PC-9 (cell line): ENCODE results near the gene DOCK2. TPM values are rescaled to one million over a fixed set of nuclear protein-coding genes. Genes with fewer than 3 reads are reported as not detected.
A peak's percentile ranks its signal among the peaks of the same experiment; 100 is the strongest.
"Not testable (repeated sequence)": the region's sequence is repeated elsewhere in the genome, so short reads cannot be mapped to it uniquely, and the experiment has no call there.

Source experiments
- BruUV-seq: library from RNA; stranded (reverse); fragments of 400-500 nt; replicated peaks from 2 replicates; lab custom pipeline; 2021; lab: Mats Ljungman, UMichigan
- CTCF ChIA-PET: fragments of 300-600 bp; sonication (Branson Sonifier 250); formaldehyde crosslinking; loops from one replicate; lab custom pipeline; 2022; ENCODE audit warnings: antibody characterized with exemption; lab: Charles Lee
- POLR2A ChIA-PET: fragments of 300-600 bp; sonication (Branson Sonifier 250); formaldehyde crosslinking; loops from one replicate; lab custom pipeline; 2022; ENCODE audit warnings: antibody characterized with exemption; ENCODE audit not compliant: unreplicated experiment; lab: Charles Lee
- DNase-seq, 2 experiments: peaks; one replicate each; pipeline versions ENCODE4 v3.0.0 to v3.0.0-alpha.2; 2015 to 2022; ENCODE audit warnings: mixed read lengths in 1 of 2
- H2AFZ ChIP-seq: fragments of 200-600 bp; sonication (generic); 2 replicates; pipeline ENCODE4 v1.8.1; 2017; ENCODE audit warnings: antibody characterized with exemption
- H3F3A ChIP-seq: fragments of 200-600 bp; sonication (generic); 2 replicates; pipeline ENCODE4 v1.8.1; 2017; ENCODE audit warnings: antibody characterized with exemption, mild to moderate bottlenecking, low read depth; ENCODE audit not compliant: insufficient read depth
- H3K27ac ChIP-seq: fragments of 200-600 bp; sonication (generic); 2 replicates; pipeline ENCODE4 v1.6.1; 2016; ENCODE audit warnings: mixed run types
- H3K27me3 ChIP-seq: fragments of 200-600 bp; sonication (generic); 2 replicates; pipeline ENCODE4 v1.6.1; 2016; ENCODE audit warnings: low read depth, mixed run types; ENCODE audit not compliant: insufficient read depth
- H3K36me3 ChIP-seq: fragments of 200-600 bp; sonication (generic); 2 replicates; pipeline ENCODE4 v1.6.1; 2016; ENCODE audit warnings: low read depth, mixed run types
- H3K4me1 ChIP-seq: fragments of 200-600 bp; sonication (generic); replicated peaks from 2 replicates; pipeline ENCODE4 v1.6.1; 2016; ENCODE audit warnings: mixed run types; ENCODE audit not compliant: insufficient read depth
- H3K4me2 ChIP-seq: fragments of 200-600 bp; sonication (generic); 2 replicates; pipeline ENCODE4 v1.6.1; 2017; ENCODE audit warnings: mixed run types
- H3K4me3 ChIP-seq: fragments of 200-600 bp; sonication (generic); 2 replicates; pipeline ENCODE4 v1.6.1; 2016; ENCODE audit warnings: mixed run types
- H3K79me2 ChIP-seq: fragments of 200-600 bp; sonication (generic); 2 replicates; pipeline ENCODE4 v1.6.1; 2017; ENCODE audit warnings: low read depth, mixed run types
- H3K9me2 ChIP-seq: fragments of 200-600 bp; sonication (generic); 2 replicates; pipeline ENCODE4 v1.8.1; 2017; ENCODE audit warnings: mild to moderate bottlenecking; ENCODE audit not compliant: insufficient read depth
- H3K9me3 ChIP-seq: fragments of 200-600 bp; sonication (generic); 2 replicates; pipeline ENCODE4 v1.8.1; 2016; ENCODE audit warnings: low read depth; ENCODE audit not compliant: insufficient read depth
- H4K20me1 ChIP-seq: fragments of 200-600 bp; sonication (generic); 2 replicates; pipeline ENCODE4 v1.8.1; 2017; ENCODE audit not compliant: insufficient read depth
- EZH2 ChIP-seq: fragments of 200-600 bp; sonication (generic); IDR thresholded peaks from 2 replicates; pipeline ENCODE4 v1.8.0; 2017; ENCODE audit warnings: antibody characterized with exemption, low read depth
- intact Hi-C: fragments of 100-400 bp; cut with micrococcal nuclease; formaldehyde crosslinking; loops from one replicate; pipeline ENCODE4 v1.10.0; 2022; ENCODE audit not compliant: unreplicated experiment
- total RNA-seq: library from RNA; stranded (reverse); gene quantifications from 2 replicates; pipeline ENCODE4 v1.2.3, GENCODE V29; 2021
- TF ChIP-seq, protein P1 (sequence below): fragments of 200-600 bp; sonication (generic); conservative IDR thresholded peaks from 2 replicates; pipeline ENCODE4 v1.6.1; 2017; ENCODE audit warnings: mixed run types, antibody characterized with exemption, mild to moderate bottlenecking, moderate library complexity

Gene DOCK2
- total RNA-seq, 1 experiment from 2014 or later: 0.41 TPM

DNA sequence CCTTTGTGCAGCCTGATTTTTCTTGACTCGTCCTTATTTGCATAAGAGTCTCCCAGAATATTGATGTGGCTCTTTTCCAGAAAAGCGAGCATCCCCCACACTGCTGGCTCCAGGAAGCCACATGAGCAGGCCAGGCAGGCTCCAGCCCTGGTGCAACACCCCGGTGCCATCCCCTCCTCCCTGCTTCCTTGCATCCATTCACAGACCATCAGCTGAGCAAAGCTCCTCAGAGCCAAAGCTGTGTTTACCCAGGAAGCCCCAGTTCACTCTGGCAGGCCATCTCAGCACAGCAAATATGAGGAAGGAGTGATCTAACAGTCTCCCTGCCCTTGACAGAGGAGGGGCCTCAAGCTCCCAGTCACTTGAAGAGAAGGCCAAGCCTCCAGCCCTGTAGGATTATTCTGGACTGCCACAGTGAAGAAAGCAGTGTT, 308.8 kb downstream of the DOCK2 start:
- peaks cover 7% of the 10 kb centered on the region; the same call in 1 of the 2 replicates for H3F3A ChIP-seq
- BruUV-seq: no TSS peak
- H3K4me3 ChIP-seq: no peak overlapping the region
- H3K36me3 ChIP-seq: no peaks in the 10 kb centered on the region
- H4K20me1 ChIP-seq: no peaks in the 10 kb centered on the region
- intact Hi-C loops: no loop called here
- peaks cover 18% of the 10 kb centered on the region for H3K4me1 ChIP-seq
- H3K4me2 ChIP-seq: peak overlapping the region; percentile 33
- TF ChIP-seq, protein P1, sequence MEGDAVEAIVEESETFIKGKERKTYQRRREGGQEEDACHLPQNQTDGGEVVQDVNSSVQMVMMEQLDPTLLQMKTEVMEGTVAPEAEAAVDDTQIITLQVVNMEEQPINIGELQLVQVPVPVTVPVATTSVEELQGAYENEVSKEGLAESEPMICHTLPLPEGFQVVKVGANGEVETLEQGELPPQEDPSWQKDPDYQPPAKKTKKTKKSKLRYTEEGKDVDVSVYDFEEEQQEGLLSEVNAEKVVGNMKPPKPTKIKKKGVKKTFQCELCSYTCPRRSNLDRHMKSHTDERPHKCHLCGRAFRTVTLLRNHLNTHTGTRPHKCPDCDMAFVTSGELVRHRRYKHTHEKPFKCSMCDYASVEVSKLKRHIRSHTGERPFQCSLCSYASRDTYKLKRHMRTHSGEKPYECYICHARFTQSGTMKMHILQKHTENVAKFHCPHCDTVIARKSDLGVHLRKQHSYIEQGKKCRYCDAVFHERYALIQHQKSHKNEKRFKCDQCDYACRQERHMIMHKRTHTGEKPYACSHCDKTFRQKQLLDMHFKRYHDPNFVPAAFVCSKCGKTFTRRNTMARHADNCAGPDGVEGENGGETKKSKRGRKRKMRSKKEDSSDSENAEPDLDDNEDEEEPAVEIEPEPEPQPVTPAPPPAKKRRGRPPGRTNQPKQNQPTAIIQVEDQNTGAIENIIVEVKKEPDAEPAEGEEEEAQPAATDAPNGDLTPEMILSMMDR: no peak
- no peak for TF ChIP-seq EZH2
- no peaks in the 10 kb centered on the region for H3K9me3 ChIP-seq
- H2AFZ ChIP-seq: peak overlapping the region; percentile 48; the same call in 1 of the 2 replicates
- no peaks in the 10 kb centered on the region for H3K79me2 ChIP-seq
- H3K27ac ChIP-seq: peak overlapping the region; percentile 31; the same call in 1 of the 2 replicates
- CTCF ChIA-PET: no interaction called here
- POLR2A ChIA-PET: interaction anchor here (0.5 kb wide), 1 partner anchor 205 kb away, joined by 4 read pairs; no protein-coding TSS in a partner anchor
- H3K9me2 ChIP-seq: no peaks in the 10 kb centered on the region
- peak; percentile 46 to 72 for DNase-seq
- no peaks in the 10 kb centered on the region for H3K27me3 ChIP-seq

DNA sequence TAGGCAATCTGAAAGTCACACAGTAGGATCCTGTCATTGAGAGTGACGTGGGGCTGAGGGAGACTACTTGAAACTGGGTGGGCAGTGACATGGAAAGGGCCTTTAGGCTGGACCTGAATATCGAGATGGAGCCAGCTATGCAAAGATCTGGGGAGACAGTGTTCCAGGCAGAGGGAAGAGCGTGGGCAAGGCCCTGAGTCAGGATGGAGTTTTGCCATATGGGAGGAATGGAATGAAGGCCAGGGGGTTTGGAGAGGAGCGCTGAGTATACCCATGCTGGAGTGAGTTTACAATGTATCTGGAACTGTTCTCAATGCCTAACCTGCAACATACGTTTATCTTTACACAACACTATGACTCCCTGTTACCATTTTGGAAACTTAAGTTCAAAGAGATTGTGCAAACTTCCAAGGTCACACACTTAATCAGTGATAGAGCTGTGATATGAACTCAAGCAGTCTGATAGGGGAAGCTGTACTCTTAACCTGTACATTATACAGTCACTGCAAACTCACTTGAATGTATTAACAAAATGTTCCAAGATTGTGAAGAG, 309.7 kb downstream of the DOCK2 start:
- Histone ChIP-seq H3K36me3 (no peaks in the 10 kb centered on the region), H3K27ac (0 out of 2 replicates have a peak overlapping the region, but pooled peaks have one; percentile 31), H3K4me3 (no peak overlapping the region), H3K9me2 (no peaks in the 10 kb centered on the region), H3K9me3 (no peaks in the 10 kb centered on the region), H3F3A (peaks cover 7% of the 10 kb centered on the region; the same call in 1 of the 2 replicates), H4K20me1 (no peaks in the 10 kb centered on the region), H3K27me3 (no peaks in the 10 kb centered on the region), H2AFZ (no peak overlapping the region), H3K4me1 (peaks cover 18% of the 10 kb centered on the region), H3K4me2 (no peak overlapping the region), H3K79me2 (no peaks in the 10 kb centered on the region)
- DNase-seq: no peak
- BruUV-seq: no TSS peak
- CTCF ChIA-PET: no interaction called here
- POLR2A ChIA-PET: no interaction called here
- no peak for TF ChIP-seq EZH2
- TF ChIP-seq, protein P1: no peak
- intact Hi-C loops: no loop called here

DNA sequence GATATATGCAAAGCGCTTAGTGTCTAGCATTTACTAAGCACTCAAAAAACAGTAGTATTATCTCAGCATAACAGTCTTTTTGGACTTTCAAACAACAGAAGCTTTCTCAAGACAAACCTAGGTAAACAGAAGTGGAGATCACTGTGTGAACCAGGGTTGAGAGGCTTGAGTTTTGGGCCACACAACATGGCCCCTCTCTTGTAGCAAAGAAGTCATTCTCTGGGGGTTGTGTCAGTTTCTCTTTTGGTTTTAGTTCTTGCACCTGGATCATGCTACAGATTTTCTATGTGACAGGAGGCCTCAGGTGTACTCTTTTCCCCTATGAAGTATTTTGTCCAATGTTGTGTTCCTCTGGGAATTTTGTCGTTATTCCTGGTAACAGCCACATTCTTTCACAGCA, 313.3 kb downstream of the DOCK2 start:
- Histone ChIP-seq H3K27me3 (no peaks in the 10 kb centered on the region), H3K9me3 (no peaks in the 10 kb centered on the region), H3K27ac (no peak overlapping the region), H3K4me3 (no peak overlapping the region), H3F3A (peaks cover 7% of the 10 kb centered on the region; the same call in 1 of the 2 replicates), H4K20me1 (no peaks in the 10 kb centered on the region), H2AFZ (no peak overlapping the region), H3K4me1 (peaks cover 14% of the 10 kb centered on the region), H3K36me3 (no peaks in the 10 kb centered on the region), H3K9me2 (no peaks in the 10 kb centered on the region), H3K4me2 (no peak overlapping the region), H3K79me2 (no peaks in the 10 kb centered on the region)
- TF ChIP-seq, protein P1: no peak
- TF ChIP-seq EZH2: no peak
- ChIA-PET POLR2A (no interaction called here), CTCF (no interaction called here)
- no TSS peak for BruUV-seq
- DNase-seq: no peak
- intact Hi-C loops: no loop called here

DNA sequence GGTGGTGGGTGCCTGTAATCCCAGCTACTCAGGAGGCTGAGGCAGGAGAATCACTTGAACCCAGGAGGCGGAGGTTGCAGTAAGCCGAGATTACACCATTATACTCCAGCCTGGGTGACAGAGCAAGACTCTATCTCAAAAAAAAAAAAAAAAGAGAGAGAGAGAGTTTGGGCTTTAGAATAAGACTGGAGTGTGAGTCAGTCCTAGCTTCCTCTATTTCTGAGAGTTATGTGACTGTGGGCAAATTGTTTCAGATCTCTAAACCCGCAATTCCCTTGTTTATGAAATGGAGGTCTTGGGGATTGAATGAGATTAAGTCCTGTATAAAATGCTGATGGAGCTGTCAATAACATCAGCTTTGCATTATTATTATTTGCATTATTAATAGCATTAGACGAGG, 316.1 kb downstream of the DOCK2 start:
- H3K27ac ChIP-seq, H2AFZ ChIP-seq, H3K4me2 ChIP-seq, H3K27me3 ChIP-seq, H3F3A ChIP-seq, CTCF ChIA-PET, H3K79me2 ChIP-seq, POLR2A ChIA-PET, H3K9me2 ChIP-seq, H3K4me1 ChIP-seq, DNase-seq, H3K4me3 ChIP-seq, intact Hi-C loops, H4K20me1 ChIP-seq, H3K9me3 ChIP-seq, BruUV-seq, H3K36me3 ChIP-seq: not testable (repeated sequence)
